Colon (tissue), 2 donors: ENCODE measurements around the gene ELP4.
"Not testable (repeated sequence)": the region's sequence is repeated elsewhere in the genome, so short reads cannot be mapped to it uniquely, and the experiment has no call there.

Experiments used
- FAIRE-seq: peaks from 2 replicates; lab custom pipeline; 2012; peaks lifted over from hg19 to GRCh38; lab: Jason Lieb, UNC
- donor health status: control.
- donor health status: control.

Gene ELP4

GRCh38 chr11:31706357-31706756 is 196.8 kb downstream of the ELP4 start:
- FAIRE-seq: peak; percentile 51

- FAIRE-seq: no peak
These were observed 201.6 kb downstream of the ELP4 start for GRCh38 chr11:31711137-31711536.

- no peak for FAIRE-seq
These were observed 203.3 kb downstream of the ELP4 start for GRCh38 chr11:31712851-31713250.

- FAIRE-seq: no peak
These were observed 205.3 kb downstream of the ELP4 start for GRCh38 chr11:31714840-31715239.

GRCh38 chr11:31720225-31720624 is 210.7 kb downstream of the ELP4 start:
- FAIRE-seq: no peak

- no peak for FAIRE-seq
These were observed 211.3 kb downstream of the ELP4 start for GRCh38 chr11:31720671-31721365.

GRCh38 chr11:31722754-31723153 is 213.2 kb downstream of the ELP4 start:
- FAIRE-seq: no peak

- FAIRE-seq: no peak
These were observed 215.6 kb downstream of the ELP4 start for GRCh38 chr11:31725176-31725575.

- no peak for FAIRE-seq
These were observed 218.9 kb downstream of the ELP4 start for GRCh38 chr11:31728432-31728831.

- FAIRE-seq: no peak
These were observed 230.6 kb downstream of the ELP4 start for GRCh38 chr11:31740131-31740530.

GRCh38 chr11:31740731-31741368 is 231.3 kb downstream of the ELP4 start:
- not testable (repeated sequence) for FAIRE-seq

GRCh38 chr11:31747581-31747980 is 238.0 kb downstream of the ELP4 start:
- no peak for FAIRE-seq

- FAIRE-seq: no peak
These were observed 247.8 kb downstream of the ELP4 start for GRCh38 chr11:31757260-31757835.

GRCh38 chr11:31761636-31762035 is 252.1 kb downstream of the ELP4 start:
- no peak for FAIRE-seq

- no peak for FAIRE-seq
These were observed 253.7 kb downstream of the ELP4 start for GRCh38 chr11:31763296-31763695.

- FAIRE-seq: no peak
These were observed 254.7 kb downstream of the ELP4 start for GRCh38 chr11:31764261-31764660.

- FAIRE-seq: no peak
These were observed 255.2 kb downstream of the ELP4 start for GRCh38 chr11:31764766-31765165.

- no peak for FAIRE-seq
These were observed 257.5 kb downstream of the ELP4 start for GRCh38 chr11:31767066-31767465.

GRCh38 chr11:31767685-31768084 is 258.1 kb downstream of the ELP4 start:
- no peak for FAIRE-seq

- FAIRE-seq: no peak
These were observed 259.4 kb downstream of the ELP4 start for GRCh38 chr11:31768749-31769640.

GRCh38 chr11:31770011-31770700 is 260.6 kb downstream of the ELP4 start:
- no peak for FAIRE-seq

GRCh38 chr11:31772412-31772811 is 262.8 kb downstream of the ELP4 start:
- no peak for FAIRE-seq
